Activated CD4-positive, alpha-beta T cell treated with anti-CD3 and anti-CD28 coated beads, Interleukin-2, amount 50 U/mL, for 24 hours (primary cell): Measurements from ENCODE around the gene HS3ST6.
"Not testable (repeated sequence)": the region's sequence is repeated elsewhere in the genome, so short reads cannot be mapped to it uniquely, and the experiment has no call there.

Source experiments
- DNase-seq, 2 donors: peaks; one replicate each; pipeline ENCODE4 v3.0.0-alpha.2; 2020; ENCODE audit warnings: low read depth in 1 of 2, low spot score in 1 of 2

Gene HS3ST6

DNA sequence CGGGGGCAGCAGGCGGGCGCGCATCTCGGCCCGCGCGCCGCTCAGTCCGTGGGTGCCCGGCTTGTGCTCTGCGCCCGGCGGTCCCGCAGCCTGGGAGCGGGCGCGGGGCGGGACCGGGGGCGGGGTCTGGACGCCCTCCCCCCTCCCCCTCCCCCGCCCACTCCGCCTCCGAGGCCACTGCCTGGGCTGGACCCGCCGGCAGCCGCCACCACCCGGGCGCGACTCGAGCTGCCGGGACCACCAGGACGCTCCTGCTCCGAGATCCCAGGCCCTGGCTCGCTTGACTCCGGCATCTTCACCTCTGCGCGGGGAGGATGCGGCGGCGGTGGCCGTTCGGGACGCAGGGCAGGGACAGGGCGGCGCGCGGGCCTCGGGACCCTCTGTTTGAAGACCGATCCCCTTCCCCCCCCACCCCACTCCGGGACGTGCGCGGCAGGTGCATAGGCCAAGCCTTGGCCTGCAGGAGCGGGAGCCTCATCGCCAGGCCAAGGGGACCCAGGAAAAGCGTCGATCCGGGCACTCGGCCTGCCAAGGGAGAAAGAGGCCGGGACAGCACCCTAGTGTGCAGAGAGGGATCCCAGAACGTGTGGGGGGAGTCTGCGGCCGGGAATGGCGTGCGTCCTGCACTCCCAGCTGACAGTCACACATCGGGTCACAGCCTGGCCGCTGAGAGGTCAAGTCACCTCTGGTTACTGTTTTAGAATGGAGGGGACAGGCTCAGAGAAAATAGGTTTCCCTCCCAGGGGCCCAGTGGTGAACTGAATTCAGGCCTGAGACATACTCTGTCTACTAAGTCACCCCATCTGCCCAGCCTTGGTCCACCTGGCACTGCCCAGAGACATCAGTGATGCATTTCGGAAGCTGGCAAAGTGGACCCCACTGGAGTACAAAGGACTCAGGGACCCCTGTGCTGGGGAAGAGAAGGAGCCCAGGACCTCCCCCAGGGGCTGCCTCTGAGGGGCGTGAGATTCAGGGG lies at the start of gene HS3ST6:
Gene HS3ST6 (minus strand): TSS at position 65 of the 976 bp plus-strand sequence. CDS start 92 bp downstream, outside the sequence.
- no peak for DNase-seq

DNA sequence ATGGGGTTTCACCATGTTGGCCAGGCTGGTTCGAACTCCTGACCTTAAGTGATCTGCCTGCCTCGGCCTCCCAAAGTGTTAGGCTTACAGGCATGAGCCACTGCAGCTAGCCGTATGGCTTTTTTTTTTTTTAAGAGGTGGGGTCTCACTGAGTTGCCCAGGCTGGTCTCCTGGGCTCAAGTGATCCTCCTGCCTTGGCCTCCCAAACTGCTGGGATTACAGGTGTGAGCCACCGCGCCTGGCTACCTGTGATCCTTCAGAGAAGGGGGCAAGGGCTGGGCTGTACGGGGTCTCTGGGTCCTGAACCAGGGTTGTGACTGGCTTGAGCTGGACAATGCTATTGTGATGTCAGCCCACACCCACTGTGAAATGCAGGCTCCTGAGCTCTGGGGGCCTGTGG lies 48.2 kb upstream of the HS3ST6 start, which contains the start of gene RNF151:
Gene RNF151 (plus strand): TSS at position 397 of the 400 bp plus-strand sequence. CDS start 26 bp downstream, outside the sequence.
- DNase-seq, result no peak

DNA sequence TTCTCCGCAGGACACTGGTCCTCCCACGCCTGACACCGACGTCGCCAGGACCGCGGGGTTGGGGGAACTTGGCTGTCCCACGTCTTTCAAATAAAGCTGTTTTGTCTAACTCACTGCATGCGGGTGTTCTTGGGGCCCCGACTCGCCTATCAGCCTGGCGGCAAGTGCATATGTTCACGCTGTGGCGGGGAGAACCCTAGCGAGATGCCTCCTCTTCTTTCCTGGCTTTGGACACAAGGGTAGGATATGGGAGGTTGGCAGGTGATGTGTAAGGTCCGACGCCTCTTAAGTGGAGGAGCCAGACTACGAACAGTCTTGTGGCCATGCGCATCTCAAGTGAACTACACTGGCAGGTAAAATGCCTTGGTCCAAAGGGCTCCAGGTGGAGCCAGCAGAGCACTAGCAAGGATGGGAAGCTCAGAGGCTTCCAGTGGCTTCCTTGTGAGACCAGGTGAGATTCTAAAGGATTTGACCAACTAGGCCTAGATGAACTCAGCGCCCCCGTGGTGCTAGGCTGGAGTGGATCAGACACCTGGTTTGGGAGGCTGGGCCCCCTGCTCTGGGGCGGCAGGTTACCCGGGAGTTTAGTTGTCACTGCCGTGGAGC lies 47.3 kb upstream of the HS3ST6 start:
- DNase-seq, result no peak

DNA sequence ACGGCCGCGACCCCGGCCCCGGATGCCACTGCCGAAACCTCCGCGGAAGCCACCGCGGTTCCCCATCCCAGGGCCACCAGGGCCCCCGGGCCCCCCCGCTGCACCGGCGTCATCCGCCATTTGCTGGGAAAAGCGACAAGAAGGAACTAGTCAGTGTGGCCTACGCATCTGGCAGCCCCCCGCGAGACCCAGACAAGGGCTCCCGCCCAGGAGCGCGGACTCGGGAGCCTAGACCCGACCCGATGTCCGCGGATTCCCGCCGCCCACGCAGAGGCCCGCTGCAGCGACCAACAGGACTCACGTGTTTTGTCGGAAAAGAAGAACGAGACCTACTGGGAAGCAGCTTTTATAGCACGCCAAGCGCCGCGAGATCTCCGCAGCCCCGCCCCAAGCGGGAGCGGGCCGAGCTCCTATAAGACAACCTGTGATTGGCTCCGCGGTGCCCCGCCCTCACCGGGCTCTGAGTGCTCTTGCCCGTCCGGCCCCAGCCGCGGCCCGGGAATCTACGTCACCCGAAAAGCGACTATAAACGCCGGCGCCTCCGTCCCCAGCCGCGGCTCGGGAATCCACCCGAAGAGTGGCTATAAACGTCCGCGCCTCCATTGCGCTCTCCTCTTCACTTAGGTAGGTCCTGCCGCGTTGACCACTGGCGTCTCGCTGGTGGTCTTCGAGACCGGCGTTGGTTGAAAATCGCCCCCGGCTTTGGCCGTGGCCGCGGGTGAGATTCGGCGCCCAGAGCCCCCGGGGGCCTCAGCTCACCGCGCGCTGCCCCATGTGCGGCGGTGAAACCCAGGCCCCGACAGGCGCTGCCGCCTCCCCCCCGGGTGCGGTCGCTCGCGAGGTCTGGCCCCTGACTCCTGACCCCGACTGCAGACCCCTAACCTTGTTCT lies 46.5 kb upstream of the HS3ST6 start, which contains the start of gene RPS2:
Gene RPS2 (minus strand): TSS at position 321 of the 890 bp plus-strand sequence. CDS start 201 bp downstream, at position 120.
- peak; percentile 97 for DNase-seq

DNA sequence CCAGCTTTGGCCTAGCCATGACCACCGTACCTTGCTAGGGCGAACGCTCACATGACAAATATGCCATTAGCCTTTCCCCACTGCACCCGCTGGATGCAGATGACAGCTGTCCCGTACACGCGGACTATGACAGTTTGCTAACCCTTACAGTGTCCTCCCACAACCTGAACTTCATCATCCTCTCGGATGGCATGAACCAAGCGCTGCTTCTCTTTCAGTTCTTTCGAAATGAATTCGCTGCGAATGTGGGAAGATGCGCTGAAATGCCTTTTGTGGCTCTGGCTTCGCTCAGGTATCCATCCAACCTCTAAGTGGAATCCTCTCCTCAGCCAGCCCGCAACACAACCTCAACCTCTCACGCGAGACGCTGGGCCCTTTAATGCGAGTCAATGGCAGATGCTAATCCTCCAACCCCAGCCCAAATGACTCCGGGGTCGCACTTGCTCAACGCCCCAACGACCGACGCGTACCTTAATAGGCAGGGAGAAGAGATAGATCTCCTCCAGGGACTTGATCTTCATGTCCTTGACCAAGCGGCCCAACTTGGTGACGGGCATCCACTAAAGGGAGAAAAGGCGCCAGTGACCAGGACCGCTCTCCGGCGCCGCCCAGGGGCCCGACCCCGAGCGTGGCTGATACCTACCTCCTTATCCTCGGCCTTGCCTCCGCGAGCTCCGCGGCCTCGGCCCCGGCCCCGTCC lies 45.7 kb upstream of the HS3ST6 start:
- DNase-seq, result no peak

DNA sequence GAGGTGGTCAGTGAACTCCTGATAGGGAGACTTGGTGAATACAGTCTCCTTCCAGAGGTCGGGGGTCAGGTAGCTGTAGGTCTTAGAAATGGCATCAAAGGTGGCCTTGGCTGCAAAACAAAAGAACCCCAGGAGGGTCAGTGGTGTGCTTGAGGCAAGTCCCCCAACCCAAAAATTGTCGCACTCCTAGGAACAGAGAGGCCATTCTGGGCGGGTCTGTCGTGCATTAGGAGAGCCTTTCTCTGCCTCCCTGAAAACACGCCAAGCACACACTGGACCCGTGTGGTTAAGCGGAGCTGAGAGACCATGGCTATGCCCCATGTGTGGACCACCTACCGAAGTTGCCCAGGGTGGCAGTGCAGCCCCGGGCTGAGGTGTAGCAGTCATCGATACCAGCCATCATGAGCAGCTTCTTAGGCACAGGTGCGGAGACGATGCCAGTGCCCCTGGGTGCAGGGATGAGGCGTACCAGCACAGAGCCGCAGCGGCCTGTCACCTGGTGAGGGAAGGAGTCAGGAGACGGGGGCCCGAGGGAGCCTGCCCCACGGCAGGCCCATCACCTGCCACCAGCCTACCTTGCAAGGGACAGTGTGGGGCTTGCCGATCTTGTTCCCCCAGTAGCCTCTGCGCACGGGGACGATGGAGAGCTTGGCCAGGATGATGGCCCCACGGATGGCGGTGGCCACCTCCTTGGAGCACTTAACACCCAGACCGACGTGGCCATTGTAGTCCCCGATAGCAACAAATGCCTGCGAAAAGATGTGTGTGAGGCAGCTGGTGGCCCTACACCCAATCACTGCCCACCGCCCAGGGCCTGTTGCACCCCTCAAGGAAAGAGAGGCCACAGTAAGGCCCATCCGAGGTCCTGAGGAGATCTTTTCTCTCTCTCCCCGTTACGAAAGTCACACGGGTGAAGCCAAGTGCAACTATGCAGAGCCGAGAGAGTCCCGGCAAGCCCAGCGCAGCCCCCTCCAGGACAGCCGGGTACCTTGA lies 44.2 kb upstream of the HS3ST6 start:
- DNase-seq, result not testable (repeated sequence)

DNA sequence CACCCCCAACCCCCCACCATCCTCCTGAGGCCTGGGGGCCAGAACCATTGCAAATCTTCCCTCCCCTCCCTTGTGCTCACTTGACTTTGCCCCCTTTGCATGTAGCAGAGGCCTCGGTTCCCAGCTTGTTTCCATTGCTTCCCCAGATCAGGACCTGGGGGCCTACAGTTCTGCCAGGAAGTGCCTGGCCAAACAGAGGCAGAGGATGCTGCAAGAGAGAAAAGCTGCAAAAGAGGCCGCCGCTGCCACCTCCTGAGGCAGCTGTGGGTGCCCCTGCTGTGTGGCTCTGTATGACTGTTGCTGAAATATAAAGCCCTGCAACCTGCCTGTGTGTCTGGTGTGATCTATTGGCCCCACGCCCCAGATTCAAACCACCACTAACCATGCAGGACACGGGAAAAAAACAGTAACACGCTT lies 43.4 kb upstream of the HS3ST6 start:
- no peak for DNase-seq

DNA sequence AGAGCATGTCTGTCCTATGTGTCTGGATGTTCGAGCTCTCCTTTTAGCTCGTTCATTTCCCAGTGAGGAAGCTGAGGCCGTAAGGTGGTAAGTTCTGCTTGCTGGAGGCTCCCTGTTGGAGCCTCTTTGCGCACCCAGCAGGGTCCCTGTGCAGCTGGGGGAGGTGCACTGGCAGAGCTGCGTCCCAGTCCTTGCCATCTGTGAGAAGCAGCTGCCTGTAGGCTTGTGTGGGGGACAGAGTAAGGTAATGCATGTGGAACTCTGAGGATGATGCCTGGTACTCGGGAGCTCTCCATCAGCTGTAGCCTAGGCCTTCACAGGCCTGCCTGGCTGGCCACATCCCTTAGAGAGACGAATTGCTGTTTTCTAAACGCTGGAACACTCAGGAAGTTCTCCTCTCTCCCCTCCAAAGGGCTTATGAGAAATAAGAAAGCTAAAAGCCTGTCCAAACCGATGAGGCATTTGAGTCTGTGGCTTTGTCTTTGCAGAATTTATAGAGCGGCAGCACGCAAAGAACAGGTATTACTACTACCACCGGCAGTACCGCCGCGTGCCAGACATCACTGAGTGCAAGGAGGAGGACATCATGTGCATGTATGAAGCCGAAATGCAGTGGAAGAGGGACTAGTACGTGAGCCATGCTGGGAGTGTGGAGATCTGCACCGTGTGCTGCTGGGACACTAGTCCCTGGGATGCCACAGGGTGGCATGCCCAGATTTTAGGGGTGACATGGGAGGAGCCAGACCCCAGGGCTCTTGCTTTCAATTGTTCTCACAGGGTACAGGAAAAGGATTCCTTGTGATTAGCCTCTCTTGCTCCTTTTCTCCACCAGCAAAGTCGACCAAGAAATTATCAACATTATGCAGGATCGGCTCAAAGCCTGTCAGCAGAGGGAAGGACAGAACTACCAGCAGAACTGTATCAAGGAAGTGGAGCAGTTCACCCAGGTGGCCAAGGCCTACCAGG lies 42.7 kb upstream of the HS3ST6 start:
- DNase-seq, result peak; percentile 53 to 59

DNA sequence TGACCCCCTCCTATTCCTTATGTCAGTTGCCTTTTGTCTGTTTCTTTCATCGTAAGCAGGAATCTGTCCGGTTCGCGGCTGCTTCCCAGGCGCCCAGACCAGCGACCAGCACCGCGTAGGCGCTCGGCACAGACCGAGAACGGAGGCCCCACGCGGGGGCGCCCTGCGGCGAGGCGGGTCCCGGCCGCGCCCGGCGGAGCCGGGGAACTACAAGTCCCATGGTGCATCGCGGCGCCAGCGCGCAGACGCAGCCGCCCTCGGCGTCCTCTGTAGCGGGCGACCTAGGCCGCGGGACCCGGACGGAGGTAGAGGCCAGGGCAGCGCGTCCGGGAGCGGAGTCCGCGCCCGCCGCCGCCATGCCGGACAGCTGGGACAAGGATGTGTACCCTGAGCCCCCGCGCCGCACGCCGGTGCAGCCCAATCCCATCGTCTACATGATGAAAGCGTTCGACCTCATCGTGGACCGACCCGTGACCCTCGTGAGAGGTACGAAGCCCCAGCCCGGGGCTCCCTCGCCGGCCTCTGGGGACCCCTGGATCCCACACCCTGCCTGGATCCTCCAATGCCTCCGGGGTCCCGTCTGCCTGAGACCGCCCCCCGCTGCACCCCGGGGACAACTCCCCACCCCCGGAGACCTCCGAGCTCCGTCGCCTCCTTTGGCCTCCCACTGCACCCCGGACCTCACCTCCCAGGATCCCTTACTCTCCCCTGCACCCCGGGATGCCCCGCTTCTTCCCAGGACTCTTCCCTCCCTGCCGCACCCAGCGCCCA lies 41.2 kb upstream of the HS3ST6 start, which contains the start of gene NDUFB10:
Gene NDUFB10 (plus strand): TSS at position 270 of the 771 bp plus-strand sequence. CDS start 87 bp downstream, at position 357.
- peak; percentile 78 to 87 for DNase-seq

DNA sequence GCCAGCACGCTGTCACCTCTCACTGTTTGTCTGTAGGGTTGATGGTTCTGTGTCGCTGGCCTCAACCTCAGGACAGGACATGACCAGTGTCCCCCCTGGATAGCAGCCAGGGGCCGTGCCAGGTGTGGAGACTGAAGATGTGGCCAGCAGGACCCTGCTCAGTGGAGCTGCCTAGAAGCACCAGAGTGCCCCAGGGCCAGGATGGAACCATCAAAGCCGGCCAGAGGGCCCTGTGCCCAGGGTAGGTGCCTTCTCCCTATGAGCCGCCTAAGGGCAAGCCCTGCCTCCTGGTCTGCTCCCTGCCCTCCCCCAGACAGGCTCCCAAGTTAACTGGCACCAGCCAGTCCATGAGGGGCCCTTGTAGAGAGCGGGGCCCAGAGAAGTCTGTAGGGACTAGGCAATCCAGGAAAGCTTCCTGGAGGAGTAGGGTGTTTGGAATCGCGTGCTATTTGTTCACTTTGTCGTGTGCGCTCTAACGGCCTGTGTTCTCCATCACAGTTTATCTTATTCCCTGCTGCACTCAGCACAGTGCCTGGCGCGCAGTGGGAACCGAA lies 40.6 kb upstream of the HS3ST6 start:
- DNase-seq, result no peak

DNA sequence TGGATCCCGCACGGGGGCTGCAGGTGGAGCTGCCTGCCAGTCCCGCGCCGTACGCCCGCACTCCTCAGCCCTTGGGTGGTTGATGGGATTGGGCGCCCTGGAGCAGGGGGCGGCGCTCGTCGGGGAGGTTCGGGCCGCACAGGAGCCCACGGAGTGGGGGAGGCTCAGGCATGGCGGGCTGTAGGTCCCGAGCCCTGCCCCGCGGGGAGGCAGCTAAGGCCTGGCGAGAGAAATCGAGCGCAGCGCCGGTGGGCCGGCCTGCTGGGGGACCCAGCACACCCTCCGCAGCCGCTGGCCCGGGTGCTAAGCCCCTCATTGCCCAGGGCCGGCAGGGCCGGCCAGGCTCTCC lies 39.9 kb upstream of the HS3ST6 start:
- DNase-seq, result not testable (repeated sequence)

DNA sequence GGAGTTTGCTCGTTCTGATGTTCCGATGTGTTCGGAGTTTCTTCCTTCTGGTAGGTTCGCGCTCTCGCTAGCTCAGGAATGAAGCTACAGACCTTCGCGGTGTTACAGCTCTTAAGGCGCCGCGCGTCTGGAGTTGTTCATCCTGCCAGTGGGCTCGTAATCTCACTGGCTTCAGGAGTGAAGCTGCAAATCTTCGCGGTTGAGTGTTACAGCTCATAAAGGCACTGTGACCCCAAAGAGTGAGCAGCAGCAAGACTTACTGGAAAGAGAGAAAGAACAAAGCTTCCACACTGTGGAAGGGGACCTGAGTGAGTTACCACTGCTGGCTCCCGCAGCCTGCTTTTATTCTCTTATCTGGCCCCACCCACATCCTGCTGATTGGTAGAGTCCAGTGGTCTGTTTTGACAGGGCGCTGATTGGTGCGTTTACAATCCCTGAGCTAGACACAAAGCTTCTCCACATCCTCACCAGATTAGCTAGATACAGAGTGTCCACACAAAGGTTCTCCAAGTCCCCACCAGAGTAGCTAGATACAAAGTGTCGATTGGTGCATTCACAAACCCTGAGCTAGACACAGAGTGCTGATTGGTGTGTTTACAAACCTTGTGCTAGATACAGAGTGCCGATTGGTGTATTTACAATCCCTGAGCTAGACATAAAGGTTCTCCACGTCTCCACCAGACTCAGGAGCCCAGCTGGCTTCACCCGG lies 39.4 kb upstream of the HS3ST6 start:
- not testable (repeated sequence) for DNase-seq

DNA sequence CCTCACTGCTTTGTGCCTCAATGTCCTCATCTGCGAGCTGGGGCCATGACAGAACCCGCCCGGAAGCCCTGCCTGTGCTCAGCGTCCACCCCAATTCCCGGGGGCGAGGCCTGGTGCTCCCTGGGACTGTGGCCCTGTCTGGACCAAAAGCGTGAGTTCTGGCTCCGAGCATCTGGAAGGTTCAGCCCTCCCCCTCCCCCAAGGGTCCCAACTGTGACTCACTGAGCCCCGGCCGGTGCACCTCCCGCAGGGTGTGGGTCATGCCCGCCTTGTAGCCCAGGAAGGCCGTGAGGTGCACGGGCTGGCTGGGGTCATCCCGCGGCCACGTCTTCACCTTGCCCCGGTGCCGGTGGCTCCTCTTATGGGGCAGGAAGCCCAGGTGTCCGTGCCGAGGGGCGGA lies 35.5 kb upstream of the HS3ST6 start:
- no peak for DNase-seq

DNA sequence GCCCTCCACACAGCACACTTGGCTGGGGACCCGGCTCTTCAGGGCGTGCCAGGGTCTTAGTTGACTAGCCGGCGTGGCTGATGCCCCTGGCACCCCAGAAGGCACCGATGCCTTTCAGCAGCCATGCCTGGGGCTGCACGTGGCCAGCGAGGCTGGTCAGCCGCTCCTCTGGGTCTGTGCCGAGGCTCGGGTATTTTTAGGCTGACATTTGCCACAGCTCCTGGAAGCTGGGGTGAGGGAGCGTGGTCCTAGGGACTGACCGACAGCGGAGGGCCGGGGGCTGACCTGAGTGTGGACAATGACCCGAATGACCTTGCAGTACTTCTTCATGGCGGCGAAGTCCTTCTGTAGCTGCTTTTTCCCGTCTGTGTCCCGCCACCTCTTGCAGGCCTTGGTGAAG lies 32.3 kb upstream of the HS3ST6 start:
- DNase-seq, result no peak

DNA sequence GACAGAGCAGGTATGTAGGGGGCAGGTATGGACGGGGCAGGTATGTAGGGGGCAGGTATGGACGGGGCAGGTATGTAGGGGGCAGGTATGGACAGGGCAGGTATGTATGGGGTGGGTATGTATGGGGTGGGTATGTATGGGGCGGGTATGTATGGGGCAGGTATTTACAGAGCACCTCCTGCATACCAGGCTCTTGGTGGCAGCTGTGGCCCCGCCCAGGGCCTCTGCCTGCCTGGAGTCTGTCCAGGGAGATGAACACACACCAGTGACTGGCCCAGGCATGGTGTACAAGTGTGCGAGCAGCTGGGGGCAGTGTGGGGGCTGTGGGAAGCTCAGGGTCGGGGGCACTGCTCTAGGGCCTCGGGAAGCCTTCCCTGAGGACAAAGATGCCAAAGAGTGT lies 31.8 kb upstream of the HS3ST6 start:
- DNase-seq, result no peak

DNA sequence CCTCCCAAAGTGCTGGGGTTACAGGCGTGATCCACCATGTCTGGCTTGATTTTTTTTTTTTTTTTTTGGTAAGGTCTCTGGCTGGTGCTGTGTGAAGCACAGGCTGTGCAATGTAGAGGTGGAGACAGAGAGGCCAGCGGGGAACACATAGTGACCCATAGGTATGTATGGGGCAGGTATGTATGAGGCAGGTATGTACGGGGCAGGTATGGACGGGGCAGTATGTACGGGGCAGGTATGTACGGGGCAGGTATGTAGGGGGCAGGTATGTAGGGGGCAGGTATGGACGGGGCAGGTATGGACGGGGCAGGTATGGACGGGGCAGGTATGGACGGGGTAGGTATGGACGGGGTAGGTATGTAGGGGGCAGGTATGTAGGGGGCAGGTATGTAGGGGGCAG lies 31.3 kb upstream of the HS3ST6 start:
- DNase-seq, result no peak
